Hepatocyte (in vitro differentiated cells): ENCODE results near the gene HLA-DMB. TPM values are rescaled to one million over a fixed set of nuclear protein-coding genes. Genes with fewer than 3 reads are reported as not detected.

ENCODE experiments used
- DNase-seq: peaks from one replicate; pipeline ENCODE4 v3.0.0-alpha.2; 2016; ENCODE audit warnings: low spot score
- H2AFZ ChIP-seq: fragments of 200-600 bp; sonication (generic); 2 replicates; pipeline ENCODE4 v1.6.0; 2016; ENCODE audit warnings: antibody characterized with exemption, mild to moderate bottlenecking
- H3K27ac ChIP-seq: fragments of 200-600 bp; sonication (generic); 2 replicates; pipeline ENCODE4 v1.5.1; 2016; ENCODE audit warnings: mild to moderate bottlenecking
- H3K27me3 ChIP-seq: fragments of 200-600 bp; sonication (generic); 2 replicates; pipeline ENCODE4 v1.6.1; 2016
- H3K36me3 ChIP-seq: fragments of 200-600 bp; sonication (generic); replicated peaks from 2 replicates; pipeline ENCODE4 v1.5.1; 2016; ENCODE audit warnings: low read depth; ENCODE audit not compliant: insufficient read depth
- H3K4me1 ChIP-seq: fragments of 200-600 bp; sonication (generic); 2 replicates; pipeline ENCODE4 v1.5.1; 2016; ENCODE audit warnings: mild to moderate bottlenecking, moderate library complexity; ENCODE audit not compliant: insufficient read depth
- H3K4me2 ChIP-seq: fragments of 200-600 bp; sonication (generic); 2 replicates; pipeline ENCODE4 v1.6.0; 2016
- H3K4me3 ChIP-seq: fragments of 200-600 bp; sonication (generic); 2 replicates; pipeline ENCODE4 v1.5.1; 2016; ENCODE audit warnings: mild to moderate bottlenecking
- H3K79me2 ChIP-seq: fragments of 200-600 bp; sonication (generic); 2 replicates; pipeline ENCODE4 v1.6.0; 2017; ENCODE audit warnings: mild to moderate bottlenecking
- H3K9me2 ChIP-seq: fragments of 200-600 bp; sonication (generic); replicated peaks from 2 replicates; pipeline ENCODE4 v1.6.0; 2017; ENCODE audit warnings: mild to moderate bottlenecking; ENCODE audit not compliant: insufficient read depth
- H3K9me3 ChIP-seq: fragments of 200-600 bp; sonication (generic); 2 replicates; pipeline ENCODE4 v1.5.1; 2016; ENCODE audit warnings: low read depth, mild to moderate bottlenecking
- H4K20me1 ChIP-seq: fragments of 200-600 bp; sonication (generic); 2 replicates; pipeline ENCODE4 v1.6.0; 2016; ENCODE audit warnings: mild to moderate bottlenecking; ENCODE audit not compliant: insufficient read depth, poor library complexity, severe bottlenecking
- EZH2 ChIP-seq: fragments of 200-600 bp; sonication (generic); IDR thresholded peaks from 2 replicates; pipeline ENCODE4 v1.6.1; 2016; ENCODE audit warnings: antibody characterized with exemption, mild to moderate bottlenecking, borderline replicate concordance
- EZH2phosphoT487 ChIP-seq: fragments of 200-600 bp; sonication (generic); IDR thresholded peaks from one replicate; pipeline ENCODE4 v1.6.1; 2018; ENCODE audit warnings: antibody characterized with exemption, mild to moderate bottlenecking, low read depth, moderate library complexity; ENCODE audit not compliant: unreplicated experiment, severe bottlenecking
- WGBS: methylation state at CpG from one replicate; pipeline ENCODE4 v1.1.6; 2016; ENCODE audit warnings: low lambda C conversion rate; ENCODE audit errors: missing lambda C conversion rate; 5-methylcytosine and 5-hydroxymethylcytosine counted together
- polyA plus RNA-seq: library from polyadenylated mRNA; unstranded; fragments of >200 nt; fragmentation: Nextera tagmentation; extraction: Ambion mirVana; gene quantifications from 2 replicates; pipeline ENCODE4 v1.2.1, GENCODE V29; 2016
- total RNA-seq: library from RNA; depleted of rRNA; stranded (reverse); fragments of >200 nt; gene quantifications from 2 replicates; pipeline ENCODE4 v1.2.3, GENCODE V29; 2014
- TF ChIP-seq, protein P1 (sequence below): fragments of 200-600 bp; sonication (generic); IDR thresholded peaks from 2 replicates; pipeline ENCODE4 v1.5.1; 2016; ENCODE audit warnings: antibody characterized with exemption, mild to moderate bottlenecking; ENCODE audit not compliant: poor library complexity

The HLA-DMB gene
- total and polyA plus RNA-seq, 2 experiments from 2014 or later: 1.00 to 1.7 TPM

DNA sequence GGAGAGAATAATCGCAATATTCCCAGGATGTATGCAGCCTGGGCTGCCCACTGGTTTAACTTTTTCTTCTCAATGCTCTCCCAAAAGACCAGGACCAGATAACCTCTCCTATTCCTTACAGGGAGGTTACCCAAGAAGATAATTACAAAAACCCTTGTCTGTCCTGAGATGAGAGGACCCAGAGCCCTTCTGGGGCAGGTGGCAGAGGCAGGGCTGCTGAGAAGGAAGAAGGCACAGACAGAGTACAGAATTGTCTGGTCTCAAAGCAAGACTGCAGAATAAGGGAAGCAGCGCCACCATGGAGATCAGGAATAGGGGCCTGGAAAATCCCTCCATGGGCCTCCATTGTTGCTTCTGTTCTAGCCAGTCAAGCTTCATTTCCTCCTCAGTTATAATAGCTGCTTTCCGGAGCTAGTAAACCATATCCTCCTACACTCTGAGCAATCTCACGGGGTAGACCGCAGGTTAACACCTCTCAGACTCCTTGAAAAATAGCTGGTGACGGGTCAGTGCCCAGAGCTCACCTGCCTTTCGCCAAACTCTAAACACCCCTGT lies 463 bp upstream of the HLA-DMB start:
- H3K4me3 ChIP-seq: no peak overlapping the region
- H3K27ac ChIP-seq: no peak overlapping the region
- H3K4me2 ChIP-seq: no peak overlapping the region
- TF ChIP-seq EZH2 (no peak), EZH2phosphoT487 (no peak)
- TF ChIP-seq, protein P1, sequence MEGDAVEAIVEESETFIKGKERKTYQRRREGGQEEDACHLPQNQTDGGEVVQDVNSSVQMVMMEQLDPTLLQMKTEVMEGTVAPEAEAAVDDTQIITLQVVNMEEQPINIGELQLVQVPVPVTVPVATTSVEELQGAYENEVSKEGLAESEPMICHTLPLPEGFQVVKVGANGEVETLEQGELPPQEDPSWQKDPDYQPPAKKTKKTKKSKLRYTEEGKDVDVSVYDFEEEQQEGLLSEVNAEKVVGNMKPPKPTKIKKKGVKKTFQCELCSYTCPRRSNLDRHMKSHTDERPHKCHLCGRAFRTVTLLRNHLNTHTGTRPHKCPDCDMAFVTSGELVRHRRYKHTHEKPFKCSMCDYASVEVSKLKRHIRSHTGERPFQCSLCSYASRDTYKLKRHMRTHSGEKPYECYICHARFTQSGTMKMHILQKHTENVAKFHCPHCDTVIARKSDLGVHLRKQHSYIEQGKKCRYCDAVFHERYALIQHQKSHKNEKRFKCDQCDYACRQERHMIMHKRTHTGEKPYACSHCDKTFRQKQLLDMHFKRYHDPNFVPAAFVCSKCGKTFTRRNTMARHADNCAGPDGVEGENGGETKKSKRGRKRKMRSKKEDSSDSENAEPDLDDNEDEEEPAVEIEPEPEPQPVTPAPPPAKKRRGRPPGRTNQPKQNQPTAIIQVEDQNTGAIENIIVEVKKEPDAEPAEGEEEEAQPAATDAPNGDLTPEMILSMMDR: no peak
- no peaks in the 10 kb centered on the region for H3K36me3 ChIP-seq
- peaks cover 20% of the 10 kb centered on the region for H3K27me3 ChIP-seq
- DNase-seq: no peak
- H2AFZ ChIP-seq: no peak overlapping the region
- no peaks in the 10 kb centered on the region for H3K4me1 ChIP-seq
- no peaks in the 10 kb centered on the region for H3K9me3 ChIP-seq
- H3K9me2 ChIP-seq: no peaks in the 10 kb centered on the region
- H4K20me1 ChIP-seq: no peaks in the 10 kb centered on the region
- no peaks in the 10 kb centered on the region for H3K79me2 ChIP-seq
- WGBS: 87% methylated on average over 7 of the region's 7 CpGs

DNA sequence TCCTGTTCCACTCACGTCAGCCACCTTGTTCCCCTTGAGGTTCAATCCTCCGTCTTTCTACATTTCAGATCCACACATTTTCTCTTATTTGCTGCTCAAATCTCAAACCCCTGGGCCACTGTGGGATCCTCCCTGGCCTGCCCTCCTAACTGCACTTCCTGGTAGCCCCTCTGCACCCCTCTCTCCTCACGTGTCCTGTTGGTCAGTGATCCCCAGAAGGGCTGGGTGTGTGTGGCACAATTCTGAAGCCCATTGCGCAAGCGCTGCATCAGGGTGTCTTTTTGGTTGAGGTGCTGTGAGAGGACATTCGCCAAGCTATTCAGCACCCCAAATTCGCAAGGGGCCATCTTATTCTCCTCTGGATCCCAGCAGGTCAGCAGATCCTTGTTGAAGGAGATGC lies 2.3 kb downstream of the HLA-DMB start:
- DNase-seq: no peak
- no peaks in the 10 kb centered on the region for H3K79me2 ChIP-seq
- no peak overlapping the region for H3K4me3 ChIP-seq
- no peaks in the 10 kb centered on the region for H3K4me1 ChIP-seq
- no peak overlapping the region for H3K27ac ChIP-seq
- TF ChIP-seq, protein P1: no peak
- no peak for TF ChIP-seq EZH2
- no peak for TF ChIP-seq EZH2phosphoT487
- no peak overlapping the region for H2AFZ ChIP-seq
- no peaks in the 10 kb centered on the region for H3K9me2 ChIP-seq
- H3K4me2 ChIP-seq: no peak overlapping the region
- H3K27me3 ChIP-seq: peaks cover 22% of the 10 kb centered on the region
- no peaks in the 10 kb centered on the region for H4K20me1 ChIP-seq
- no peaks in the 10 kb centered on the region for H3K9me3 ChIP-seq
- 95% methylated on average over 7 of the region's 7 CpGs for WGBS
- H3K36me3 ChIP-seq: no peaks in the 10 kb centered on the region

DNA sequence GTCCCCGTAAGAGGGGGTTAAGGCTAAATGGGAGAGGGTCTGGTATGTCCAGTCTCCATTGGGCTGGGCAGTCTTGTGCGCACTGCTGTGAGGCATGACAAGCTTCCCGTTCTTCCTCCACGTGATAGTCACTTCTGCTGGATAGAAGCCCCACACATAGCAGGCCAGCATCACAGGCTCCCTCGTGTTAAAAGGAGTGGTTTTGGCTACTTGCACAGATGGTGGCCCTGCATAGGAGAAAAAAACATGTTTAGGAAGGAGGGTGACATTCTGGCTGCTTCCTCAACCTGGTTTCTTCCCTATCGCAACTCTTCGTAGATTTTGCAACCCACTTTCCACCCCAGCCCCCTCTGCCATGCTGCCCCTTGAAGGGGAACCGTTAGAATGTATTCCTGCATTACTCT lies 3.6 kb downstream of the HLA-DMB start:
- H3K27me3 ChIP-seq: peaks cover 22% of the 10 kb centered on the region
- 86% methylated on average over 8 of the region's 8 CpGs for WGBS
- no peak overlapping the region for H3K27ac ChIP-seq

More for the DNA sequence above, 3.6 kb downstream of the HLA-DMB start:
- no peaks in the 10 kb centered on the region for H3K36me3 ChIP-seq
- H2AFZ ChIP-seq: no peak overlapping the region
- no peak overlapping the region for H3K4me3 ChIP-seq
- no peak for DNase-seq
- no peak overlapping the region for H3K4me2 ChIP-seq
- no peaks in the 10 kb centered on the region for H4K20me1 ChIP-seq
- no peaks in the 10 kb centered on the region for H3K9me3 ChIP-seq
- H3K9me2 ChIP-seq: no peaks in the 10 kb centered on the region
- H3K79me2 ChIP-seq: no peaks in the 10 kb centered on the region
- TF ChIP-seq, protein P1: no peak
- TF ChIP-seq EZH2phosphoT487 (no peak), EZH2 (no peak)
- H3K4me1 ChIP-seq: no peaks in the 10 kb centered on the region
